GM21723 (cell line): ENCODE measurements around the gene ITPK1.
A peak's percentile ranks its signal among the peaks of the same experiment; 100 is the strongest.
"Not testable (repeated sequence)": the region's sequence is repeated elsewhere in the genome, so short reads cannot be mapped to it uniquely, and the experiment has no call there.

ENCODE experiments used
- ATAC-seq: cut with Tn5 transposase; IDR thresholded peaks from one replicate; pipeline ENCODE4 v1.9.1; 2021; ENCODE audit warnings: mild to moderate bottlenecking, moderate library complexity; ENCODE audit not compliant: unreplicated experiment

The ITPK1 gene

DNA sequence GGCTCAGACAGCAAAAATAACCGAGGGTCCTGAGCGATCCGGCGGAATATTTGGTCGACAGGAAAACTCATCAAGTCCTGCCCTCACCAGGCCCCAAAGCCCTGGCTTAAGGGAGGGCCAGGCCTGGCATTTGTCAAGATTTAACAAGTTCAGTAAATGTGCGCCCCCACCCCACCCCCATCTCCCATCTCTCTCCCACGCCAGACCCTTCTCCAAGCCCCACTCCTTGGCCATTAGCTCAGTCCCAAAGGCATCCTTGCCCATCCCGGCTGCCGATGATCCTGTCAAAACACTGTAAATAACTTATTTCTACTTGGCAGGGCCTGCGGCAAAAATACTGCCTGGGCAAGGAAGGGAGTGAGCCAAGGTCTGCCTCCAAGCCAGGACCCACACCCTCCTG, 52.8 kb downstream of the ITPK1 start:
- no peak for ATAC-seq

DNA sequence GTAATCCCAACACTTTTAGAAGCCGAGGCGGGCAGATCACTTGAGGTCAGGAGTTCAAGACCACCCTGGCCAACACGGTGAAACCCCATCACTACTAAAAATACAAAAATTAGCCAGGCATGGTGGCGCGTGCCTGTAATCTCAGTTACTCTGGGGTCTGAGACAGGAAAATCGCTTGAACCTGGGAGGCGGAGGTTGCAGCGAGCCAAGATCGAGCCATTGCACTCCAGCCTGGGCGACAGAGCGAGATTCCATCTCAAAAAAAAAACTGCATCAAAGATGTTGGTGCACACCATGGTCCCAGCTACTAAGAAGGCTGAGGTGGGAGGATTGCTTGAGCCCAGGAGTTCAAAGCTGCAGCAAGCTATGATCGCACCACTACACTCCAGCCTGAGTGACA, 53.7 kb downstream of the ITPK1 start:
- not testable (repeated sequence) for ATAC-seq

DNA sequence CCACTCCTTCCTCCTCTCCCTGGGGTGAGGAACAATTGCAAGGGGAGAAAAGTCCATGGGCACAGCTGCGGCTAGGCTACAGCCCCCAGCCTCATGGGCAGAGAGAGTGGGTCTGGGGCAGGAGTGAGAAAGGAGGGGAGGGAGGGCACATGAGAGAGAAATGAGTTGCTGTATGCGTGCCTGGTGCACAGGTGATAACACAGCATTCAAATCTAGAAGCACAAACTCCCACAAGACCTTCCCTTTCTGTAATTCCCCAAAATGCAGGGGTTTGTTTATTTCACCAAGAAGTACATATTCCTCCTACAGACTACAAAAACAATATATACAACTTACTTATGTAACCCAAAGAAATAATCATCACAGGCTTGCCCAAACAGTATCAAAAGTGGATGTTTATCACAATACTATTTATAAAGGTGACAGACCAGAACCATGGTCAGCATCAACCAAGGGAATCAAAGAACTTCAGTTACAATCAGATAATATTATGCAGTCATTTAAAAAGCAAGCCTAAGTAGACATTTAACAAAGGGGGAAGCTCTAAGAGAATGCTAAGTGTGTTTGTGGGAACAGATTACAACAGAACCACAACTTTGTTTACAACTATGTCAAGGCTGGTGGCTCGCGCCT, 54.2 kb downstream of the ITPK1 start:
- peak; percentile 39 for ATAC-seq

GRCh38 chr14:93060841-93061240, 54.9 kb downstream of the ITPK1 start:
- no peak for ATAC-seq

- no peak for ATAC-seq
These were observed 55.7 kb downstream of the ITPK1 start for GRCh38 chr14:93059917-93060545.

GRCh38 chr14:93059260-93059659, 56.5 kb downstream of the ITPK1 start:
- ATAC-seq = no peak

- no peak for ATAC-seq
These were observed 58.0 kb downstream of the ITPK1 start for GRCh38 chr14:93057586-93058280.

GRCh38 chr14:93056840-93057585, 58.7 kb downstream of the ITPK1 start:
- no peak for ATAC-seq

- no peak for ATAC-seq
These were observed 59.4 kb downstream of the ITPK1 start for GRCh38 chr14:93056166-93056839.

DNA sequence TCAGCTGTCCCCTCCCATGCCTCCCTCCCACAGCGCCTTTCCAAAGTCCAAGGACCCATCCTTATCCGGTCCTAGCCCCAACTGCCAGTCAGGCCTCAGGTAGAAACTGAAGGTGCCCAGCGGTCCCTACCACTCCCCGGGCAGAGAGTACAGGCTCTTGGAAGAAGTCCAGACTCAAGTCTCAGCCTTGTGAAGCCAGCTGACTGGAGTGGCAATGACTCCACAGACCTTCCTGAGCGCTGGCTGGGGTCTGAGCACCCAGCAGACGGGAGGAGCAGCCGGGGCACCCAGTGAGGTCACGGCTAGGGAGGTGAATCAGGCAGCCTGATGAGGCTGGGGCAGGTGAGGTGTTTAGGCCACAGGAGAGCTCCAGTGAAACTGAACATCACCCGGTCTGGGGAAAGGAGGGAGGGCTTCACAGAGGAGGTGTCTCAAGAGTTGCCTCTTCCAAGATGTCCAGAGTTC, 60.0 kb downstream of the ITPK1 start:
- ATAC-seq = no peak

DNA sequence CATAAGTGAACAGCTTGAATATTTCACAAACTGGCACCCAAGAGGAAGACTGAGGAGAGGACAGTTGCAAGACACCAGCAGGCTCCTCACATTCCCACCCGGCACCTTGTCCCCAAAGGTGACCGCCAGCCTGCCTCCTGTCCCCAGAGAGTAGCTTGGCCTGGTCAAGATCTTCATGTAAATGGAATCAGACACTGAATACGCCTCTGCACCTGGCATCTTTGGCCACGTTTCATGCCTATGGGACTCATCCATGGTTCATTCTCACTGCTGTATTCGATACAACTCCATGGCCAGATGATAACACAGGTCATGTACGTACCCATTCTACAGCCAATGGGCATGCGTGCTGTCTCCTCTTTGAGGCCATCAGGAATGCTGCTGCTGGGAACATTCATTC, 60.8 kb downstream of the ITPK1 start:
- no peak for ATAC-seq

GRCh38 chr14:93054006-93054405, 61.7 kb downstream of the ITPK1 start:
- no peak for ATAC-seq

- ATAC-seq = no peak
These were observed 63.9 kb downstream of the ITPK1 start for GRCh38 chr14:93051600-93052546.

DNA sequence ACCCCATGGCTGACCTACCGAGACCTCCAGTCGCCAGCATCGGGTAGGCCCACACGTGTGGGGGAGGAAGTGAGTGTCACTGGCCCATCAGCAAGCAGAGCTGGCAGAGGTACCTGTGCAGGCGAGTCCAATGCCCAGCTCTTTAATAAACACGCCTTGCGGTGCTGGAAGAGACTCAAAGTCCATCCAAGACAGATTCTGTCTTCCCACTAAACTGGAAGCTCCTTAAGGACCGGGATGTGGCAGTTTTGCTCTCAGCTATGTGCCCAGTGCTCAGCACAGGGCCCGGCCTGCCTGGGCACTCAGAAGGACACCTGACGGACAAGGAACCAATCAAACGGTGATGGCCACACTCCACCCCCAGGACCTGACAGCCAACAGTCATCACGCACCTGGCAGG, 65.0 kb downstream of the ITPK1 start:
- ATAC-seq = no peak

GRCh38 chr14:93049867-93050331, 65.8 kb downstream of the ITPK1 start:
- no peak for ATAC-seq

DNA sequence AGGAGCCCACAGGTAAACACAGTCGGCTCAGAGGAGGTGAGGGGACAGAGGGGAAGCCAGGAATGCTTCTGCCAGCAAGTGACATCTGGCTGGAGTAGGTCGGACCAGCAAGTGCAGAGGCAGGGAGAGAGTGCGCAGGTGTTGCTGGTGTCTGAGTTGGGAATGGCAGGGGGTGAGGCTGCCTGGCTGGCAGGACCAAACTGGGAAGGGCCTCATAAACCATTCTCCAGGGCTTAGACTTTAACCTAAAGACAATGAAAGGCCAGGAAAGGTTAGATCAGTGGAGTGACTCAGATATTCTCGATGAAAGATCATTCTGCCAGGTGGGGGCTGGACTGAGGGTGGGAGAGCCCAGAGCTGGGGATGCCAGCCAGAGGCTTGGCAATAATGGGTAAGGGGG, 66.4 kb downstream of the ITPK1 start:
- no peak for ATAC-seq

GRCh38 chr14:93048843-93049242, 66.9 kb downstream of the ITPK1 start:
- ATAC-seq = no peak

- ATAC-seq = no peak
These were observed 68.1 kb downstream of the ITPK1 start for GRCh38 chr14:93047661-93048060.

DNA sequence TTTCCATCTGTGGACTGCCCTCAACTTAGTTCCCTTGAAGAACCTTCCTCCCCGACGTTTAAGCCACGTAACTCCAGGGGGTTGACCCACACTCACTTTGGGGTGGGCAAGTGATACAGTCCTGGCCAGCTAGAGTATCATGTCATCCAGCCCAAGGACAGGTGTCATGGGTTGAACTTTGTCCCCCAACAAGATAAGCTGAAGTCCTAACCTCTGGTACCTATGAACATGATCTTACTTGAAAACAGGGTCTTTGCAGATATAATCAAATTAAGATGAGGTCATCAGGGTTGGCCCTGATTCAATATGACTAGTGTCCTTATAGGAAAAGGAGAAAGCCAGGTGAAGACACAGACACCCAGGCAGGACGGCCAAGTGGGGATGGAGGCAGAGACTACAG, 68.6 kb downstream of the ITPK1 start:
- ATAC-seq = no peak

DNA sequence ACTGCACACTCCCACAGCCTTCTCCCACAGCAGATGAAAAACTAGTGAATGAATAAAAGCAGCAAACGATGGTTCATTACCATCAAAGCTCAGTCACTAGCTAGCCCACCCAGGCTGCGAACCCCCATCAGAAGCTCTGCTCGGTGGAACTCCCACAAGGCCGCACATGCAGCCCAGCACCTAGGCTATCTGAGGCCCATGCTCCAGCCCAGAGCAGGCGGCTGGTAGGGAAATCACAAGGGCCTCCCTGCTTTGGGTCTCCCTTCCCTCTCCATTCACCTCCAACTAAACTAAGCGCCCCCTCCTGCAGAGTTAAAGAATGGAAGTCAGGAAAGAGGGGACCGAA, 69.0 kb downstream of the ITPK1 start:
- ATAC-seq = no peak
